GM12801 (cell line): ENCODE results near the gene PRUNE2.

Source experiments
- CTCF ChIP-seq: IDR thresholded peaks from one replicate; pipeline ENCODE4 v1.5.1; 2011; ENCODE audit warnings: control low read depth; ENCODE audit not compliant: insufficient read length; ENCODE audit errors: extremely low read depth

The PRUNE2 gene

GRCh38 chr9:76691517-76692313 lies 214.2 kb downstream of the PRUNE2 start:
- TF ChIP-seq CTCF: no peak

GRCh38 chr9:76690973-76691370 lies 214.9 kb downstream of the PRUNE2 start:
- no peak for TF ChIP-seq CTCF

- no peak for TF ChIP-seq CTCF
Observed at GRCh38 chr9:76690246-76690972, 215.5 kb downstream of the PRUNE2 start.

- TF ChIP-seq CTCF: no peak
Observed at GRCh38 chr9:76688471-76689238, 217.3 kb downstream of the PRUNE2 start.

GRCh38 chr9:76687861-76688391 lies 218.0 kb downstream of the PRUNE2 start:
- no peak for TF ChIP-seq CTCF

- TF ChIP-seq CTCF: no peak
Observed at GRCh38 chr9:76686756-76687155, 219.2 kb downstream of the PRUNE2 start.

- no peak for TF ChIP-seq CTCF
Observed at GRCh38 chr9:76684213-76684612, 221.7 kb downstream of the PRUNE2 start.
